DMS153 (cell line): ENCODE results near the gene WNT7A.

Experiments
- DNase-seq: peaks from one replicate; lab custom pipeline; 2025; lab: John Stamatoyannopoulos, UW

Gene WNT7A

DNA sequence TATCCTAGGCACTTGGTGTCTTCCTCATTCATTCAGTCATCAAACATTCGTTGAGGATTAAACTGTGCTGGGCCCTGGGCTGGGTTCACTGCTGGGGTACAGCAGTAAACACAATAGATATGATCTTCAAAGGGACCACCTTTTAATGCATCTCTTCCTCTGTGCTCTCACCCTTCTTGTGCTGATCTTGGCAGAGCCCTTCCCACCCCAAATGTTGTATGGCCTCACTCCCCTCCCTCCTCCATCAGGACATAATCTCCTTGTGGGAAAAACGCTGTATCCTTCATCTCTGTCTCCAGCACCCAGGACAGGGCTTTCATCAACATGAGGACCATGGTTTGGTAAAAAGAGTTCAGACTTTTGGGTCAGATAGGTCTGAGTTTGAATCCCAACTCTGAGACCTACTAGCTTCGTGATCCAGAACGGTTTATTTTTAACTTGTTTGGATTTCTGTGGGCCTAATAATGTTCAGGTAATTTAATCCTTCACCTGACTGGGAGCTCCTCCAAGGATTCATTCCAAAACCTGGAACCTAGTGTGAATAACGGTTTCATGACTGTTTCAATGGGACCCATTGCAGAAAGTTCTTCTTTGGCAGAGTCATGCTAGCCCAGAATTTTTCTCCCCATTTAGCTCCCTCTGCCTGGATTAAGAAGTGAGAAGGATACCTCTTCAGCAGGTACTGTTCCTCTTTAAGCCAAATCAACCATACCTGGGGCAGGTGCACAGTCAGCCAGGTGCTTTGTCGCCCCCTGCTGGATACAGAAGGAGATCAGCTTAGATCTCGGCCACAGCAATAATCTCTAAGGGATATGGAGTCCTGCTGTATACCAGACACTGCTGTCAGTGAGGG lies 5.2 kb upstream of the WNT7A start:
- DNase-seq, result no peak

DNA sequence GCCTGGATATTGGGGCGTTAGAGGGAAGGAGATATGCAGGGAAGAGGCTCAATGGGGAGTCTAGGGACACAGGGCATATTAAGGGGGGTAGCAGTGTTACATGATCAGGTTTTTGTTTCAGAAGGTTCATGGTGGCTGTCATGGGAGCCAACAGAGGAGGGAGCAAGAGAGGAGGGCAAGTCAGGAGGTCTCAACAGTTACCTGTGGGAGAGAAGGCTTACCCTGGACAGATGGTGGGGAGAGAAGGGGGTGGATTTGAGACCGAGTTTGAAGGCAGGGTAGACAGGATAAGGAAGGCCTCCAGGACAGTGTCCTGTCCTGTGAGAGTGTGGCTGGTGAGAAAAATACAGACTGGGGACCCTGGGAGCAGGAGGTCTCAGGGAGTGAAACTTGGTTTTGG lies 3.8 kb upstream of the WNT7A start:
- DNase-seq, result no peak

- DNase-seq, result no peak
Measured at GRCh38 chr3:13882876-13883275, 3.0 kb upstream of the WNT7A start.

- DNase-seq, result no peak
Measured at GRCh38 chr3:13881536-13882410, 1.9 kb upstream of the WNT7A start.

GRCh38 chr3:13880811-13881156 lies 913 bp upstream of the WNT7A start:
- no peak for DNase-seq

DNA sequence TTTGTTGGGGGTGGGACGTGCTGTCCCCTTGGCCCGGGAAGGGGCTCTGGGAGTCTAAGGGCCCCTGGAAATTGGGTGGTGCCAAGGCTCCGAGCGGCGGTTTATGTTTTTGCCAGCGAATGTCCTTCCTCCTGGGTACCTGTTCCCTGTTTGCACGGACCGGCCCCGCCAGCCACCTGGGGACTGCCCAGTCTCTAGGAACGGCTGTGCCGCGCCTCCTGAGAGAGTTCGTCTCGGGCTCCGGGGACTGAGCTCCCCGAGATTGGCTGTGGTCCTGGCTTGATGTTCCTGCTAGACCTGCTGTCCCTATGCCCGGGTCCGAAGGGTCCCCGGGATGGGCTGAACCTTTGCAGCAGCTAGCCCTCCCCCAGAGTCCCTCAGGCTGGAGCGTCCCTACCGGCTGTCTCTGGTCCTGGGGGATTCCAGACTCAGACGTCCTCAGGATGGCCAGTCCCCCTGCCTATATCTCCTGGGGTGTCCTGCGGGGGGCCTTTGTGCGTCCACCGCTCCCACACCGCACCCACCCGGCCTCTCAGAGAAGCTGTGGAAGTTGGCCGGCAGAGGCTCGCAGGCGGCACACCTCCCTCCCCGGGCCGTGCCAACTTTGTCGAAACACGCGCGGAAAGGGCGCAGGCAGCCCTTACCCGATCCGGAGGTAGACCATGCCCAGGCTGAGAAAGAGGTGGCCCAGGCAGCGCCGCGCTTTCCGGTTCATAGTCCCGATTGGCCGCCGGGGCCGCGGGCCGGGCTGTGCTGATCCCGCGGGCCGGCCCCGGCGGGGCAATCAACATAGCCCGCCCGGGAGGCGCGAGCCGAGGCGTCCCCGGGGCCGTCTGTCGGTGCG lies 547 bp downstream of the WNT7A start:
- DNase-seq, result no peak

DNA sequence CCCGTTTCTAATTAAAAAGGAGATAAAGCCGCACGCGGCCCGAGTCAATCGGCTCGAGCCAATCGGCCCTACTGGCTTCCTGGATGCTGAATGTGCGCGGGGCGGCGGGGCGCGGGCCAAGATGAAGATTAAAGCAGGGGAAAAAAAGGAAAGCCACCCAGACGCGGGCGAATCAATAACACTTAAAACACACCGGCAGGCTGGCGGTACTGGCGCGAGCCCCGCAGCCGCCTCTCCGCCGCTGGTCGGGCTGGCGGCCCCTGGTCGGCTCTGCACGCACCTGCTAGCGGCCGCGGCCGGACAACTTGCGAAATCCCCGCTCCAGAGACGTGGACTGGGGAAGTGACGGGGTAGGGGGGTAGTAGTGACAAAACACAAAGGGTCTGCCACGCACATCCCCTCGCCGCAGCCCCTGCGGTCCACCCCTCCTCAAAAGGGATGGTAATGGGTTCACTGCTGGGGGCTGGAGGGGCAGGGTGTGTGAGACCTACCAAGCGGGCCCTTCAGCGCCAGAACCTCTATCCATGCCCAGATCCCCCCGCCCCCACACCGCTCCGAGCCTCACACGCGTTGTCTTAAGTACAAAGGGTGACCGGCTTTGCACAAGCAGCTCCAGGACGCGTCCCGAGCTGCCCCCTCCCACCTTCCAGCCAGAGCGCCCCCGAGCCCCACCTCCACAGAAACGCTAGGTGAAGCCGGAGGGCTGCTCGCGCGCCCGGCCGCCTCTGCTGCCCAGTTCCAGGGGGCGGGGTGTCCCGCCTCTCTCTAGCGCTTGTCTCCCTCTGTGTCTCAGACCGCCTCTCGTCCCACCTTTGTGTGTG lies 1.4 kb downstream of the WNT7A start:
- no peak for DNase-seq

DNA sequence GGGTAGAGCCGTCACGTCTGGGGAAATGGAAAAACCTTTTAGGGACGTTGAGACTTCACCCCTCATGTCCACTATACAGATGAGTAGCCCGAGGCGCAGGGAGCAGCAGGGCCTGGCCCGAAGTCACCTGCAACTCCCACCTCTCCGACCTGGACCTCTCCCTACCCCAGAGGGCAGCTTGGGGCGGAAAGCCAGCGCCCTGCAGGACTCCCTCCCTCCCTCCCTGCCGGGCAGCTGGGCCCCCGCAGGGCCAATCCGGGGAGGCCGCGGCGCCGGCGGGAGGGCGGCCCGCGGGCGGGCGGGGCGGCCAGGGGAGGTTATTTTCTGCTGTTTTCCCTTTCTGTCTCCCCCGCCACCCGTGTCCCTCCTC lies 2.0 kb downstream of the WNT7A start:
- DNase-seq, result no peak

DNA sequence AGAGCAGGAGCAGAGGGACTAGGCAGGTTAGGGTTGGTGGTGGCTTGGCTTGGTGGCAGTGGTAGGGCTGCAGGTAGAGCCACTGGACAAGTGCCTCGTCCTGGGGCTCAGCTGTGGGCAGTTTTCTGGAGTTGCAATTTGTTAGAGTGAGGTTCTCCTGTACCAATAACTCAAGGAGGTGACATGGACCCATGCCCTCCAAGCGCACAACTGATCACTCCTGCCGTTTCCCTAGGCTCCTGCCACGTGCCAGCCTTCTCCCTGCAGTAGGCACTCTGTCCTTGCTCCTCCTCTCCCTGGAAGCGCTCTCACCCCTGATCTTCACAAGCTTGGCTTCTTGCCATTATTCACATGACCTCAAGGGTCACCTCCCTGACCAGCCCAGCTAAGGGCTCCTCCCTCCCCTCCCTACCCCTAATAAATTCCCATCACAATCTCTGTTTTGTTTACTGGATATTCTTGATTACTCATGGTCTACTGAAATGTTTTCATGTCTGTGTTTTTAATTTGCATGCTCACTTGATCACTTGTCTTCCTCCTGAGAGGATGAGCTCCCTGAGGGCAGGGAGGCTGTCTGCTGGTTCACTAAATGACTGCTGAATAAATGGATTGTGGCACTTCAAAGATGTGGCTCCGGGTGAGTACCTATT lies 3.3 kb downstream of the WNT7A start:
- no peak for DNase-seq

DNA sequence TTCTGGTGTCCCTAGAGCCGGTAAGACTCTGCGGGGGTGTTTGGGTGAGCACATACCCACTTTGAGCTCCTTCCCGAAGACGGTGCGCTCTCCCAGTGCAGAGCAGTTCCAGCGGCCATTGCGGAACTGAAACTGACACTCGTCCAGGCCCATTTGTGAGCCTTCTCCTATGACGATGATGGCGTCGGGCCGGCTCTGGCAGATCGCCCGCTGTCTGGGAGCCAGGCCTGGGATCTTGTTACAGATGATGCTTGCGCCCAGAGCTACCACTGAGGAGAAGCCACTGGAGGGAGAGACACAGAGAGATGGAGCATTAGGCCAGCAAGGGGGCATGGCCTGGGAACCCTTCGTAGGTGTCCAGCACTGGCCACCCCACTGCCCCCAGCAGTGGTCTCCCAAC lies 5.0 kb downstream of the WNT7A start:
- DNase-seq, result no peak

DNA sequence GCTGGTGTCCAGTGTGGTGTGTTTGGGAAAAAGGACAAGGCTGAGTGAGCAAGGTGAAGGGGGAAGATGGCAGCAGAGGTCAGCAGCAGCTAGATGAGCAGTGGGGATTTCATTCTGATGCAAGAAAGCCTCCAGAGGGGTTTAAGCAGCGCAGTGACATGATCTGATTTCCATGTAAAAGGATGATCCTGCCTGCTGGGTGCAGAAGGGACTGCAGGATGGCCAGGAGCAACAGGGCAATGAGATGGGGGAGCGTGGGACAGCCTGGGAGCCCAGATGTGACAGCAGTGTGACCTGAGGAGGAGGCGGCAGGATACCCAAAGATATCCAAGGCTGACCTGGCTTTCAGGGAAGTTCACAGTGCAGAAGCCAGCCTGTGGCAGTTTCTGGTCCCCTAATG lies 6.1 kb downstream of the WNT7A start:
- no peak for DNase-seq

- no peak for DNase-seq
Measured at GRCh38 chr3:13872451-13872850, 7.4 kb downstream of the WNT7A start.

GRCh38 chr3:13871791-13872190 lies 8.1 kb downstream of the WNT7A start:
- no peak for DNase-seq

- DNase-seq, result no peak
Measured at GRCh38 chr3:13870902-13871301, 9.0 kb downstream of the WNT7A start.

- no peak for DNase-seq
Measured at GRCh38 chr3:13869761-13870343, 10.0 kb downstream of the WNT7A start.

DNA sequence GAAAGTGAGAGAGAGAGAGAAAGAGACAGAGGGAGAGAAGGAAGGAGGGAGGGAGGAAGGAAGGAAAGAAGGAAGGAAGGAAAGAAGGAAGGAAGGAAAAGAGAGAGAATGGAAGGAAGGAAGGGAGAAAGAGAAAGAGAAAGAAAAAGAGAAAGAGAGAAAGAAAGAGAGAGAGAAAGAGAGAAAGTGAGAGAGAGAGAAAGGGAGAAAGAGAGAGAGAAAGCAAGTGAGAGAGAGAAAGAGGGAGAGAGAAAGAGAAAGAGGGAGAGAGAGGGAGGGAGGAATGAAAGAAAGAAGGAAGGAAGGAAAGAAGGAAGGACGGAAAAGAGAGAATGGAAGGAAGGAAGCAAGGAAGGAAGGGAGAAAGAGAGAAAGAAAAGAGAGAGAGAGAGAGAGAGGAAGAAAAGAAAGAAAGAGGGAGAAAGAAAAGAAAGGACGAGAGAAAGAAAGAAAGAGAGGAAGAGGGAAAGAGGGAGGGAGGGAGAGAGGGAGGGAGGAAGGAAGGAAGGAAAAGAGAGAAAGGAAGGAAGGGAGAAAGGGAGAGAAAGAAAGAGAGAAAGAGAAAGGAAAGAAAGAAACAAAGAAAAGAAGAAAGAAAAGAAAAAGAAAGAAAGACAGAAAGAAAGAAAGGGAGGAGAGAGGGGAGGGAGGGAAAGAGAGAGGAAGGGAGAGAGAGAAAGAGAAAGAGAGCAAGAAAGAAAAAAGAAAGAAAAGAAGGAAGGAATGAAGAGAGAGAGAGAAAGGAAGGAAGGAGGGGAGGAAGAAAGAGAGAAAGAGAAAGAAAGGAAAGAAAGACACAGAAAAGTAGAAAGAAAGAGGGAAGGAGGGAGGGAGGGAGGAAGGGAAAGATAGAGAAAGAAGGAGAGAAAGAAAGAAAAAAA lies 10.8 kb downstream of the WNT7A start:
- DNase-seq, result no peak

DNA sequence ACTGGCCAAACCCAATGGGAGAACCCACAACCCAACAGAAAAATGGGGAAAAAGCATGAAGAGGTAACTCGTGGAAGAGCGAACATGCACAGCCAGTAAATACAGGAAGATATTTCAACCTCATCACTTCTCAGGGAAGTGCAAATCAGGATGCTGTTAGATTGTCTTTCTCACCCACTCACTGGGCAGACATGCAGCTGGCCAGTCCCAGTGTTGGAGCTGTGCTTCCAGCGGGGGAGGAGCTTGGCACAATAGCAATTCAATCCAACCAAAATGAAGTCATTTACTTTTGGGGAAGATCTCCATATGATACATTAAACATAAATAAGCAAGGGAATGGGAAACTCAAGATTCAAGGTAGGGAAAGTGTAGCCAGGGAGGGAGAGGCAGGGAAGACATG lies 12.1 kb downstream of the WNT7A start:
- DNase-seq, result no peak

DNA sequence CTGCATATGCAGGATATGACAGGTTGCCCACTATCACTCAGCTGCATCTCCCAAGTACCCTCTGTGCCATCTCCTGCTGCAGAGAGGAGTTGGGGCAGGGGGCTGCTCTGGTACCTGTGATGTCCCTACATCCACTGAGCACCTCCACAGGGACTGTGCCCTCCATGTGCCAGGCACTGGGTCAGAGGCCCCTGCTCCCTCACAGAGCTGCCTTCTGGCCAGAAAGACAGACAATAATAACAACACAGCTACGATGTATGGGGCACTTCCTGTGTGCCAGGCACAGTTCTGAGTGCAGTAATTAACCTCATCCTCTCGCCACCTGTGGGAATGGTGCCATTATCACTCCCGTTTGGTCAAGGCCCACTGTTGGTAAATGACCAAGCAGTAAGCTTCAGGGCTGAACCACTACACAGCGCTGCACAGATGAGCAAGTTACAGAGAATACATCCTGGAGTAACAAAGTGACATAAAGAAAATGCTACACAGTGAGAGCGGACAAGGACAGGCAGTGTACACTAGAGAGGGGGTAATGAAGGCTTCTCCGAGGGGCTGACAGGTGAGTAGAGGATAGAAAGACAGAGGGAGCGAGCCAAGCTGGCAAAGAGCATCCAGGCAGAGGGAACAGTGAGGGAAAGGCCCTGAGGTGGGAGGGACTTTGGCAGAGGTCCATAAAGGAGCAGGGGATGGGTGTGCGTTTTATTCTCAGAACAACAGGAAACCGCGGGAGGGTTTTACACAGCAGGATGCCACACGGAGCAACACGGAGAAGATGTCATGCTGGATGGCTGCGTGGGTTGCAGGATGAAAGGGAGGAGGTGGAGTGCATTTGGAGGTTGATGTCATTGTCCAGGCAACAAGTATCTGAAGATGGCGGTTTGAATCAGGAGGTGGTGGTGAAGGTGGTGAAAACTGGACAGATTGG lies 13.6 kb downstream of the WNT7A start:
- DNase-seq, result no peak

DNA sequence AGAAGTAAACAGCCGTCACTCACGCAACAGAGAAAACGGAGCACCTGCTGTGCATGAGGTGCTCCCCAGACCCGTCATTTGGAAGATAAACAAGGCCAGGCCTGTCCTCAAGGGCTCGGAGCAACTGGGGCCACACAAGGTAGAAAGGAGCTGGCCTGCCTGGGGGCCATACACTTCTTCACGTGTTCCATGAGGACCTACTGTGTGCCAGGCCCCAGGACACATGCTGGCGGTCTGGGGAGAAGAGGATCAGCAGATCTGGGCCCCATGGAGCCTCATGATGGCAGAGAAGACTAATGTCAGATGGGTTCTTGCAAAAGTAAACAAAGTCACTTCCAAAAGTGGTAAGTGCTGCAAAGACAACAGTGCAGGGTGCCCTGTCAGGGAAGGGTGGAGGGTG lies 14.3 kb downstream of the WNT7A start:
- no peak for DNase-seq
